Tibial nerve (tissue), 4 donors: ENCODE results near the gene CACNA2D2. TPM values are rescaled to one million over a fixed set of nuclear protein-coding genes. Genes with fewer than 3 reads are reported as not detected.

Source experiments
- DNase-seq, 2 donors: peaks; one replicate each; pipeline ENCODE4 v3.0.0-alpha.2; 2019; ENCODE audit warnings: low spot score in 2 of 2
- H3K27ac ChIP-seq, 4 donors: fragments of 200-600 bp; sonication (generic) in 3 of 4; one replicate each; pipeline ENCODE4 v1.5.1; 2017 to 2019; ENCODE audit warnings: mild to moderate bottlenecking in 1 of 4
- H3K27me3 ChIP-seq, 2 donors: fragments of 200-600 bp; sonication (generic) in 1 of 2; one replicate each; pipeline versions ENCODE4 v1.5.1 to v1.6.0; 2017 to 2019
- H3K36me3 ChIP-seq, 3 donors: fragments of 200-600 bp; sonication (generic); one replicate each; pipeline ENCODE4 v1.5.1; 2018 to 2019
- H3K4me1 ChIP-seq, 4 donors: fragments of 200-600 bp; sonication (generic) in 3 of 4; one replicate each; pipeline ENCODE4 v1.5.1; 2017 to 2019
- H3K4me3 ChIP-seq, 4 donors: fragments of 200-600 bp; sonication (generic) in 3 of 4; one replicate each; pipeline ENCODE4 v1.5.1; 2017 to 2019; ENCODE audit warnings: mild to moderate bottlenecking in 1 of 4, moderate library complexity in 1 of 4
- H3K9me3 ChIP-seq, 4 donors: fragments of 200-600 bp; sonication (generic) in 3 of 4; one replicate each; pipeline ENCODE4 v1.5.1; 2017 to 2019
- EP300 ChIP-seq, 2 donors: sonication (generic); formaldehyde crosslinking; IDR thresholded peaks; one replicate each; pipeline ENCODE4 v1.6.1; 2017; ENCODE audit warnings: antibody characterized with exemption in 2 of 2, mild to moderate bottlenecking in 1 of 2
- POLR2A ChIP-seq, 2 donors: fragments of 450-650 bp; IDR thresholded peaks; one replicate each; pipeline ENCODE4 v1.6.1; 2017; ENCODE audit warnings: antibody characterized with exemption in 2 of 2, mild to moderate bottlenecking in 2 of 2, moderate library complexity in 2 of 2
- WGBS, 2 donors: methylation state at CpG; one replicate each; pipeline ENCODE4 v1.1.5; 2018; 5-methylcytosine and 5-hydroxymethylcytosine counted together
- total RNA-seq, 4 donors: library from RNA; depleted of rRNA; stranded (reverse); fragments of >200 nt; gene quantifications; one replicate each; pipeline ENCODE4 v1.1.0, GENCODE V29; 2016
- TF ChIP-seq, protein P1 (sequence below), 5 experiments: fragments of 200-600 bp in 3 of 5; fragments of 450-650 bp in 2 of 5; sonication (generic) in 3 of 5; IDR thresholded peaks; one replicate each; pipeline ENCODE4 v1.5.1; 2016 to 2019; ENCODE audit warnings: antibody characterized with exemption in 5 of 5, mild to moderate bottlenecking in 3 of 5, moderate library complexity in 2 of 5

Gene CACNA2D2
- total RNA-seq, 4 donors from 2014 or later, result 0.84 to 2.0 (median 1.2) TPM

GRCh38 chr3:50478051-50478450 lies 25.4 kb downstream of the CACNA2D2 start:
- 81 to 83% methylated on average over 6 to 7 of the region's 7 CpGs for WGBS, 2 donors
- H3K27me3 ChIP-seq, result no peaks in the 10 kb centered on the region
- DNase-seq, result no peak

DNA sequence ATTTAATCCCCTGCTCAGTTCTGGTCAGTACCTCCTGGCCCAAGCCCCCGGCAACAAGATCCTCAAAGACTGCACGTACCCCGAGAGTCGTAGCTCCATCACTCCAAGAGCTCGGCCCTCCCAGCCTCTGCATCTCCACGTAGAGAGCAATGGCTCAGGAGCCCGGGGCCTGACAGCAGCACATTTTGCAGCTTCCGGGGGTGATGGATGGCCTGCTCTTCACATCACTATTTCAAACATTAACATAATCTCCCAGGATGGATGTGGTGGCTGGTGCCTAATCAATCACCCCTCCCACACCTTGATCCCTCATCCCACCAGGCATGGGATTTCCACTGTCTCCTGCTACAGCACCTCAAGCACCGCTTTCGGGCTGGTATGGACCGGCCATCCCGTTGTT lies 28.1 kb downstream of the CACNA2D2 start:
- Histone ChIP-seq H3K9me3 (no peaks in the 10 kb centered on the region), H3K27ac (no peak overlapping the region), H3K4me3 (no peak overlapping the region), H3K27me3 (no peaks in the 10 kb centered on the region), H3K4me1 (no peaks in the 10 kb centered on the region), H3K36me3 (no peaks in the 10 kb centered on the region)
- DNase-seq, result no peak
- TF ChIP-seq EP300 (IDR thresholded peaks at IDR 0.05) (no peak), POLR2A (IDR thresholded peaks at IDR 0.05) (no peak)
- TF ChIP-seq, protein P1, sequence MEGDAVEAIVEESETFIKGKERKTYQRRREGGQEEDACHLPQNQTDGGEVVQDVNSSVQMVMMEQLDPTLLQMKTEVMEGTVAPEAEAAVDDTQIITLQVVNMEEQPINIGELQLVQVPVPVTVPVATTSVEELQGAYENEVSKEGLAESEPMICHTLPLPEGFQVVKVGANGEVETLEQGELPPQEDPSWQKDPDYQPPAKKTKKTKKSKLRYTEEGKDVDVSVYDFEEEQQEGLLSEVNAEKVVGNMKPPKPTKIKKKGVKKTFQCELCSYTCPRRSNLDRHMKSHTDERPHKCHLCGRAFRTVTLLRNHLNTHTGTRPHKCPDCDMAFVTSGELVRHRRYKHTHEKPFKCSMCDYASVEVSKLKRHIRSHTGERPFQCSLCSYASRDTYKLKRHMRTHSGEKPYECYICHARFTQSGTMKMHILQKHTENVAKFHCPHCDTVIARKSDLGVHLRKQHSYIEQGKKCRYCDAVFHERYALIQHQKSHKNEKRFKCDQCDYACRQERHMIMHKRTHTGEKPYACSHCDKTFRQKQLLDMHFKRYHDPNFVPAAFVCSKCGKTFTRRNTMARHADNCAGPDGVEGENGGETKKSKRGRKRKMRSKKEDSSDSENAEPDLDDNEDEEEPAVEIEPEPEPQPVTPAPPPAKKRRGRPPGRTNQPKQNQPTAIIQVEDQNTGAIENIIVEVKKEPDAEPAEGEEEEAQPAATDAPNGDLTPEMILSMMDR (IDR thresholded peaks at IDR 0.05), result no peak
- 93% methylated on average over 12 of the region's 12 CpGs for WGBS, 2 donors

More at GRCh38 chr3:50478051-50478450, 25.4 kb downstream of the CACNA2D2 start:
- Histone ChIP-seq H3K27ac (no peak overlapping the region), H3K36me3 (no peaks in the 10 kb centered on the region), H3K4me3 (no peak overlapping the region), H3K9me3 (no peaks in the 10 kb centered on the region), H3K4me1 (no peaks in the 10 kb centered on the region)
- TF ChIP-seq, protein P1 (IDR thresholded peaks at IDR 0.05), result no peak
- TF ChIP-seq POLR2A (IDR thresholded peaks at IDR 0.05) (no peak), EP300 (IDR thresholded peaks at IDR 0.05) (no peak)

- TF ChIP-seq EP300 (IDR thresholded peaks at IDR 0.05), result no peak
- TF ChIP-seq, protein P1 (IDR thresholded peaks at IDR 0.05), result no peak
- no peak for TF ChIP-seq POLR2A (IDR thresholded peaks at IDR 0.05)
- no peaks in the 10 kb centered on the region for H3K27me3 ChIP-seq
- 46 to 47% methylated on average over 6 of the region's 6 CpGs for WGBS, 2 donors
- peak in 1 of 2 donors; percentile 7 for DNase-seq
- peak overlapping the region in 2 of 4 donors; percentile 23 to 28 for H3K27ac ChIP-seq
- H3K36me3 ChIP-seq, result no peaks in the 10 kb centered on the region
- H3K4me3 ChIP-seq, result no peak overlapping the region
- no peaks in the 10 kb centered on the region for H3K4me1 ChIP-seq
- H3K9me3 ChIP-seq, result no peaks in the 10 kb centered on the region
Observed at GRCh38 chr3:50474717-50475116, 28.7 kb downstream of the CACNA2D2 start.

DNA sequence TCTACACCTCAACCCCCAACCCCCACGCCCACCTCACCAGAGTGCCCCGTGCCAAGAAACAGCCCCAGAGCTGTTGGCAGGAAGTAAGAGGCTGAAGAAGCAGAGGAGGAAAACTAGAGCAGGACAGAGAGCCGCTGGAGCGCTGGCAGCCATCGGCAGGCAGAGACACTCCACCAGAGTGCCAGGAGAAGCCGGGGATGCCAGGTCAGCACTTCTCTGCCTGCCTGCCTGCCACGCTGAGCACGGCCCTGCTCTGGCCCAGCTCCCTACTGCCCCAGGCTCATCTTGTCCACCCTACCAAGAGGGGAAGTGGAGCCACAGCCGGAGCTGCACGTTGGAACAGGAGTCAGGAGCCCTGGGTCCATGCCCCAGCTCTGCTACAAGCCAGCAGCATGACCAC lies 29.7 kb downstream of the CACNA2D2 start:
- H3K27ac ChIP-seq, result no peak overlapping the region
- no peaks in the 10 kb centered on the region for H3K27me3 ChIP-seq
- H3K36me3 ChIP-seq, result no peaks in the 10 kb centered on the region
- WGBS, 2 donors, result 61 to 77% methylated on average over 7 to 9 of the region's 10 CpGs
- H3K4me1 ChIP-seq, result no peaks in the 10 kb centered on the region
- TF ChIP-seq POLR2A (IDR thresholded peaks at IDR 0.05) (no peak), EP300 (IDR thresholded peaks at IDR 0.05) (no peak)
- TF ChIP-seq, protein P1 (IDR thresholded peaks at IDR 0.05), result no peak
- H3K9me3 ChIP-seq, result no peaks in the 10 kb centered on the region
- H3K4me3 ChIP-seq, result no peak overlapping the region
- no peak for DNase-seq

DNA sequence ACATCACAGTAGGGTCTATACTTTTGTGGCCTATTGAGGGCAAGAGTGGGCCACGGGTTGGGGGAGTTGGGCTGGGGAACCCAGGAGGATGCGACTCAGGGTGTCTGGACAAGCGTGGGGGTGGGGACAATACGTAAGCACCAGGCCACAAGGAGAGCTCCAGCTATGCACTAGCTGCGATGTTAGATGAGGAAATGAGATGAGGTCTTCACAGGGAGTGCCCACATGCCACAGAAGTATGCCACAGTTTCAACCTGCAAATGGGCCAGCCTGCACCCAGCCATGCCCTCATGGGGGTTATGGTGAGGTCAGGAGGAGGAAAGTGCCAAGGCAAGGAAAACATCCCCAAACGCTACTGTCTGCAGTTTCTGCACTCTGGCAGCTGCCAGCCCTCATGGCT lies 30.5 kb downstream of the CACNA2D2 start:
- no peak for DNase-seq
- no peaks in the 10 kb centered on the region for H3K27me3 ChIP-seq
- H3K36me3 ChIP-seq, result no peaks in the 10 kb centered on the region
- no peak overlapping the region for H3K4me3 ChIP-seq
- 76 to 84% methylated on average over 6 of the region's 6 CpGs for WGBS, 2 donors
- H3K4me1 ChIP-seq, result no peaks in the 10 kb centered on the region
- no peak for TF ChIP-seq EP300 (IDR thresholded peaks at IDR 0.05)
- no peak for TF ChIP-seq POLR2A (IDR thresholded peaks at IDR 0.05)
- TF ChIP-seq, protein P1 (IDR thresholded peaks at IDR 0.05), result no peak
- no peaks in the 10 kb centered on the region for H3K9me3 ChIP-seq
- H3K27ac ChIP-seq, result no peak overlapping the region
